ENCODE measurements around the gene SDR9C7.
"Not testable (repeated sequence)": the region's sequence is repeated elsewhere in the genome, so short reads cannot be mapped to it uniquely, and the experiment has no call there.

The SDR9C7 gene

GRCh38 chr12:56879240-56880124 is 54.7 kb downstream of the SDR9C7 start:
- H3K4me3 ChIP-seq (ENCODE audit: low read length in 2 of 2); H3K27me3 ChIP-seq (ENCODE audit: control insufficient read depth in 2 of 2, insufficient read depth in 2 of 2, low read length in 2 of 2); H3K36me3 ChIP-seq (ENCODE audit: control insufficient read depth in 2 of 2, insufficient read depth in 2 of 2, low read length in 2 of 2); H3K9me3 ChIP-seq (ENCODE audit: control insufficient read depth in 2 of 2, low read length in 2 of 2); H3K9ac ChIP-seq (ENCODE audit: low read depth in 1 of 2, low read length in 2 of 2); H3K27ac ChIP-seq (ENCODE audit: low read depth in 2 of 2, low read length in 2 of 2); H3K4me1 ChIP-seq (ENCODE audit: control insufficient read depth in 2 of 2, insufficient read depth in 2 of 2, low read length in 2 of 2): not testable (repeated sequence)

DNA sequence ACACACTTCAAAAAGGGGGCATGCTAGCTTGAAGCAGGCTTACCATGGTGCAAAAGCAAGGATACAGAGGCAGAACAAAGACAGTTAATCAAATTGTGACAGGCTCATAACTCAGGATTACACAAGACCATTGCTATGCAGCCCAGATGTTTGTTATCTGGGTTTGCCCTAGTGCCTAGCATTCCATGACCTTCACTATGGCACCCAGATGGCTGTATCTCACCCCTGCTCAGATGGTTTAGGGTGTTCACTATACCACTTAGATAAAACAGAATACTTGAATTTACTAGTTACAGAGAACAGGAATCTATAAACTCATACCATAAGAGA is 56.2 kb downstream of the SDR9C7 start:
- Histone ChIP-seq H3K4me3 (ENCODE audit: low read length in 2 of 2) (no peak overlapping the region), H3K27ac (ENCODE audit: low read depth in 2 of 2, low read length in 2 of 2) (no peak overlapping the region), H3K9me3 (ENCODE audit: control insufficient read depth in 2 of 2, low read length in 2 of 2) (peaks cover 0 to 5% of the 10 kb centered on the region in 2 donors), H3K36me3 (ENCODE audit: control insufficient read depth in 2 of 2, insufficient read depth in 2 of 2, low read length in 2 of 2) (no peaks in the 10 kb centered on the region), H3K4me1 (ENCODE audit: control insufficient read depth in 2 of 2, insufficient read depth in 2 of 2, low read length in 2 of 2) (peaks cover 0 to 9% of the 10 kb centered on the region in 2 donors), H3K27me3 (ENCODE audit: control insufficient read depth in 2 of 2, insufficient read depth in 2 of 2, low read length in 2 of 2) (peaks cover 7 to 9% of the 10 kb centered on the region in 2 donors), H3K9ac (ENCODE audit: low read depth in 1 of 2, low read length in 2 of 2) (no peak overlapping the region)

GRCh38 chr12:56877195-56878009 is 56.8 kb downstream of the SDR9C7 start:
- Histone ChIP-seq H3K4me3 (ENCODE audit: low read length in 2 of 2) (no peak overlapping the region), H3K27ac (ENCODE audit: low read depth in 2 of 2, low read length in 2 of 2) (no peak overlapping the region), H3K9me3 (ENCODE audit: control insufficient read depth in 2 of 2, low read length in 2 of 2) (peaks cover 0 to 4% of the 10 kb centered on the region in 2 donors), H3K4me1 (ENCODE audit: control insufficient read depth in 2 of 2, insufficient read depth in 2 of 2, low read length in 2 of 2) (peaks cover 0 to 9% of the 10 kb centered on the region in 2 donors), H3K9ac (ENCODE audit: low read depth in 1 of 2, low read length in 2 of 2) (no peak overlapping the region), H3K27me3 (ENCODE audit: control insufficient read depth in 2 of 2, insufficient read depth in 2 of 2, low read length in 2 of 2) (peaks cover 7 to 9% of the 10 kb centered on the region in 2 donors), H3K36me3 (ENCODE audit: control insufficient read depth in 2 of 2, insufficient read depth in 2 of 2, low read length in 2 of 2) (no peaks in the 10 kb centered on the region)

- Histone ChIP-seq H3K9me3 (ENCODE audit: control insufficient read depth in 2 of 2, low read length in 2 of 2) (no peaks in the 10 kb centered on the region), H3K36me3 (ENCODE audit: control insufficient read depth in 2 of 2, insufficient read depth in 2 of 2, low read length in 2 of 2) (no peaks in the 10 kb centered on the region), H3K27ac (ENCODE audit: low read depth in 2 of 2, low read length in 2 of 2) (no peak overlapping the region), H3K27me3 (ENCODE audit: control insufficient read depth in 2 of 2, insufficient read depth in 2 of 2, low read length in 2 of 2) (peaks cover 12 to 21% of the 10 kb centered on the region in 2 donors), H3K9ac (ENCODE audit: low read depth in 1 of 2, low read length in 2 of 2) (no peak overlapping the region), H3K4me1 (ENCODE audit: control insufficient read depth in 2 of 2, insufficient read depth in 2 of 2, low read length in 2 of 2) (peaks cover 0 to 9% of the 10 kb centered on the region in 2 donors), H3K4me3 (ENCODE audit: low read length in 2 of 2) (no peak overlapping the region)
These were observed 59.4 kb downstream of the SDR9C7 start for GRCh38 chr12:56874821-56875220.

DNA sequence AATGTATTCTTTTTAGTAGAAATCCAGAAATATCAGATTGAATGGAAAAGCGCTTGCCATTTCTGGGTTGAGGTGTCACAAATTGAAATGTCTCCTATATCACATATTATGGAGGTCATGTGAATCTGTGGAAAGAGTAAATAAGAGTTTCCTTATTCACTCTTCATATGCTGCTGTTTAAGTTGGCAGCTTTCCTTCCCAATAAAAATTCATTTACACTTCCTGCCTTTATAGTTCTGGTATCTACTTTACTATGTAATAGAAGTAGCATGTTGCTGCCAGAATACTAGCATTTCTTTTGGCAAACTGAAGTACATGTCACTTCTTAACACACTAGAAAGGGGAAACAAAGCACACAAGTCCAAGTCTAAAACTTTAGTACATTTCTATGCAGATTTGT is 60.8 kb downstream of the SDR9C7 start:
- peaks cover 0 to 9% of the 10 kb centered on the region in 2 donors for H3K4me1 ChIP-seq (ENCODE audit: control insufficient read depth in 2 of 2, insufficient read depth in 2 of 2, low read length in 2 of 2)

More for the DNA sequence above, 60.8 kb downstream of the SDR9C7 start:
- Histone ChIP-seq H3K9me3 (ENCODE audit: control insufficient read depth in 2 of 2, low read length in 2 of 2) (no peaks in the 10 kb centered on the region), H3K36me3 (ENCODE audit: control insufficient read depth in 2 of 2, insufficient read depth in 2 of 2, low read length in 2 of 2) (no peaks in the 10 kb centered on the region), H3K27ac (ENCODE audit: low read depth in 2 of 2, low read length in 2 of 2) (no peak overlapping the region), H3K27me3 (ENCODE audit: control insufficient read depth in 2 of 2, insufficient read depth in 2 of 2, low read length in 2 of 2) (peaks cover 12 to 21% of the 10 kb centered on the region in 2 donors), H3K4me3 (ENCODE audit: low read length in 2 of 2) (no peak overlapping the region), H3K9ac (ENCODE audit: low read depth in 1 of 2, low read length in 2 of 2) (no peak overlapping the region)
